Mammary epithelial cell (primary cell): ENCODE results near the gene HPCAL1.

Experiments used
- EZH2 ChIP-seq: IDR thresholded peaks from 2 replicates; pipeline ENCODE4 v1.6.1; 2012; ENCODE audit warnings: low read length, inconsistent platforms, borderline replicate concordance
- TF ChIP-seq, protein P1 (sequence below), 2 donors: IDR thresholded peaks in 1 of 2; conservative IDR thresholded peaks in 1 of 2; 2 replicates each; pipeline ENCODE4 v1.5.1; 2011 to 2012; ENCODE audit warnings: inconsistent platforms in 2 of 2, low read length in 2 of 2, mild to moderate bottlenecking in 2 of 2, control low read depth in 1 of 2, low read depth in 1 of 2; ENCODE audit not compliant: insufficient read depth in 1 of 2; ENCODE audit errors: extremely low read depth in 1 of 2

DNA sequence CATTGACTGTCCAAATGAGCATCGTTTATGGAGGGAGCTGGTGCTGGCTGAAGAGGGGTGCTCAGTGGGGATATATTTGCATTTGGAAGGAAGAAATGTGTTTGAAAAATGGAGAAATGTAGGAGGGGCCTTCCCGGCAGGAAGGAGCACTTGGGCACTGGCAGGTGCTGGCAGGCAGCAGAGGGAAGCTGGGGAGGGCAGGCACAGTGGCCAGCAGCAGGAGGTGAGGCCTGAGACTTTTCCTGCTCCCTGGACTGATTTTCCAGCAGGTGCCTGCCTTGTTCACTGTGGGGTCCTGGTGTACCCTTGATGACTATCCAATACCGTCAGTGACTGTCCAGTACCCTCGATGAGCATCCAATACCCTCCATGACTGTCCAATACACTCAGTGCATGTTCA, 20.8 kb upstream of the HPCAL1 start:
- TF ChIP-seq, protein P1, sequence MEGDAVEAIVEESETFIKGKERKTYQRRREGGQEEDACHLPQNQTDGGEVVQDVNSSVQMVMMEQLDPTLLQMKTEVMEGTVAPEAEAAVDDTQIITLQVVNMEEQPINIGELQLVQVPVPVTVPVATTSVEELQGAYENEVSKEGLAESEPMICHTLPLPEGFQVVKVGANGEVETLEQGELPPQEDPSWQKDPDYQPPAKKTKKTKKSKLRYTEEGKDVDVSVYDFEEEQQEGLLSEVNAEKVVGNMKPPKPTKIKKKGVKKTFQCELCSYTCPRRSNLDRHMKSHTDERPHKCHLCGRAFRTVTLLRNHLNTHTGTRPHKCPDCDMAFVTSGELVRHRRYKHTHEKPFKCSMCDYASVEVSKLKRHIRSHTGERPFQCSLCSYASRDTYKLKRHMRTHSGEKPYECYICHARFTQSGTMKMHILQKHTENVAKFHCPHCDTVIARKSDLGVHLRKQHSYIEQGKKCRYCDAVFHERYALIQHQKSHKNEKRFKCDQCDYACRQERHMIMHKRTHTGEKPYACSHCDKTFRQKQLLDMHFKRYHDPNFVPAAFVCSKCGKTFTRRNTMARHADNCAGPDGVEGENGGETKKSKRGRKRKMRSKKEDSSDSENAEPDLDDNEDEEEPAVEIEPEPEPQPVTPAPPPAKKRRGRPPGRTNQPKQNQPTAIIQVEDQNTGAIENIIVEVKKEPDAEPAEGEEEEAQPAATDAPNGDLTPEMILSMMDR (conservative IDR thresholded peaks at IDR 0.05 in 1 of 2, IDR thresholded peaks at IDR 0.05 in 1 of 2; ENCODE audit: extremely low read depth in 1 of 2, insufficient read depth in 1 of 2, low read depth in 1 of 2, low read length in 2 of 2): no peak
- no peak for TF ChIP-seq EZH2
